ENCODE measurements around the gene MGMT. TPM values are rescaled to one million over a fixed set of nuclear protein-coding genes. Genes with fewer than 3 reads are reported as not detected.

MGMT gene
- total RNA-seq, 2 donors from 2014 or later = 41.1 to 50.4 TPM

GRCh38 chr10:129760003-129760315, 292.9 kb downstream of the MGMT start:
- H3K4me1 ChIP-seq (replicated peaks) = no peaks in the 10 kb centered on the region
- H3K27ac ChIP-seq = no peak overlapping the region
- H3K4me3 ChIP-seq = no peak overlapping the region
- WGBS = 88% methylated on average over 10 of the region's 11 CpGs
- H3K9me3 ChIP-seq = no peaks in the 10 kb centered on the region
- intact Hi-C loops (cut with DNase I) = no loop called here
- H3K36me3 ChIP-seq = no peaks in the 10 kb centered on the region
- TF ChIP-seq CTCF (IDR thresholded peaks at IDR 0.05) (no peak), POLR2A (IDR thresholded peaks at IDR 0.05) (no peak), POLR2AphosphoS5 (IDR thresholded peaks at IDR 0.05) (no peak)
- no peak for DNase-seq (ENCODE audit: low spot score)
- no peaks in the 10 kb centered on the region for H3K27me3 ChIP-seq (replicated peaks; ENCODE audit: insufficient read depth)

GRCh38 chr10:129760416-129760815, 293.4 kb downstream of the MGMT start:
- no peak for DNase-seq (ENCODE audit: low spot score)
- H3K9me3 ChIP-seq = no peaks in the 10 kb centered on the region
- no peaks in the 10 kb centered on the region for H3K4me1 ChIP-seq (replicated peaks)
- no peaks in the 10 kb centered on the region for H3K27me3 ChIP-seq (replicated peaks; ENCODE audit: insufficient read depth)
- TF ChIP-seq POLR2A (IDR thresholded peaks at IDR 0.05) (no peak), POLR2AphosphoS5 (IDR thresholded peaks at IDR 0.05) (no peak), CTCF (IDR thresholded peaks at IDR 0.05) (no peak)
- no peaks in the 10 kb centered on the region for H3K36me3 ChIP-seq
- H3K4me3 ChIP-seq = no peak overlapping the region
- intact Hi-C loops (cut with DNase I) = no loop called here
- H3K27ac ChIP-seq = no peak overlapping the region
- WGBS = 95% methylated on average over 7 of the region's 7 CpGs

DNA sequence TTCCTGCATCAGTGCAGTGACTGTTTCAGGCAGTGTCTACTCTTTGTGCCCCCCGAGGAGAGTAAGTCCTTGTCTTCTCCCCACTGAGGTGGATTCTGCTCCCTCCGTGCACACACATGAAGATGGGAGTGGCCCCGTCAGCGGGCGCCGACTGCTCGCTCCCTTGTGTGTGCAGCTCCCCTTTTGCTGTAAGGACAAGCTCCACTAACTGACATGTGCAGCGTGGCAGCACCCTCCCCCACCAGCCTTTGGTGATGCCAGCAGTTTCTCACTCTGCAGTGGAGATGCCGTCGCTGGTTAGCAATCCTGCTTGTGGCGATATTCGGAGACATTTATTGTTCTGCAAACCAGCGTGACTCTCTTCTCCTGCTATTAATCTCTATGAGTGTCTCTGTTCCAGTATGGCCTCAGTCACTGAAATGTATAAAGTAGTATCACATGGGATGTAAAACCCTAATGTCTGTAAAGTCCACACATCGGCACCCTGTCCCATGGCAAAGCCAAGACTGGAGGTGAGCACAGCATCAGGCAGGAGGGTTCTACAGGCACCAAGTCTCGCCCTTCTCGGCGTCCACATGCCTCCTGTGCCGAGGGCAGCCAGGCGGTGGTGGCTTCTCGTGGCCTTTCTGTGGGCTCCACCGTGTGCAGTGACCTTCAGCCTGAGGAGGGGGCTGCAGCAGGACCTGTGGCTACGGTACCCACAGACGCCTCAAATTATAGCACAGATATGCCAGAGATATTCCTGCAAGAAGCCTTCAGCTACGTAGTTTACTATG, 294.3 kb downstream of the MGMT start:
- no peaks in the 10 kb centered on the region for H3K4me1 ChIP-seq (replicated peaks)
- DNase-seq (ENCODE audit: low spot score) = no peak
- no peaks in the 10 kb centered on the region for H3K27me3 ChIP-seq (replicated peaks; ENCODE audit: insufficient read depth)
- intact Hi-C loops (cut with DNase I) = no loop called here
- no peaks in the 10 kb centered on the region for H3K36me3 ChIP-seq
- no peak for TF ChIP-seq CTCF (IDR thresholded peaks at IDR 0.05)
- no peak for TF ChIP-seq POLR2A (IDR thresholded peaks at IDR 0.05)
- TF ChIP-seq POLR2AphosphoS5 (IDR thresholded peaks at IDR 0.05) = no peak
- H3K4me3 ChIP-seq = no peak overlapping the region
- WGBS = 96% methylated on average over 24 of the region's 24 CpGs
- no peak overlapping the region for H3K27ac ChIP-seq
- H3K9me3 ChIP-seq = no peaks in the 10 kb centered on the region

- no peak for DNase-seq (ENCODE audit: low spot score)
- H3K4me1 ChIP-seq (replicated peaks) = no peaks in the 10 kb centered on the region
- H3K27me3 ChIP-seq (replicated peaks; ENCODE audit: insufficient read depth) = no peaks in the 10 kb centered on the region
- H3K36me3 ChIP-seq = no peaks in the 10 kb centered on the region
- H3K27ac ChIP-seq = no peak overlapping the region
- no peak for TF ChIP-seq POLR2AphosphoS5 (IDR thresholded peaks at IDR 0.05)
- no peak for TF ChIP-seq CTCF (IDR thresholded peaks at IDR 0.05)
- no peak for TF ChIP-seq POLR2A (IDR thresholded peaks at IDR 0.05)
- intact Hi-C loops (cut with DNase I) = no loop called here
- H3K4me3 ChIP-seq = no peak overlapping the region
- H3K9me3 ChIP-seq = no peaks in the 10 kb centered on the region
- 79% methylated on average over 25 of the region's 25 CpGs for WGBS
Measured at GRCh38 chr10:129761981-129762956, 295.2 kb downstream of the MGMT start.
